GM04503 (cell line): ENCODE measurements around the gene AIDA.
"Not testable (repeated sequence)": the region's sequence is repeated elsewhere in the genome, so short reads cannot be mapped to it uniquely, and the experiment has no call there.

Source experiments
- DNase-seq: peaks from one replicate; pipeline ENCODE4 v3.0.0-alpha.2; 2012; ENCODE audit warnings: low read depth

AIDA gene

DNA sequence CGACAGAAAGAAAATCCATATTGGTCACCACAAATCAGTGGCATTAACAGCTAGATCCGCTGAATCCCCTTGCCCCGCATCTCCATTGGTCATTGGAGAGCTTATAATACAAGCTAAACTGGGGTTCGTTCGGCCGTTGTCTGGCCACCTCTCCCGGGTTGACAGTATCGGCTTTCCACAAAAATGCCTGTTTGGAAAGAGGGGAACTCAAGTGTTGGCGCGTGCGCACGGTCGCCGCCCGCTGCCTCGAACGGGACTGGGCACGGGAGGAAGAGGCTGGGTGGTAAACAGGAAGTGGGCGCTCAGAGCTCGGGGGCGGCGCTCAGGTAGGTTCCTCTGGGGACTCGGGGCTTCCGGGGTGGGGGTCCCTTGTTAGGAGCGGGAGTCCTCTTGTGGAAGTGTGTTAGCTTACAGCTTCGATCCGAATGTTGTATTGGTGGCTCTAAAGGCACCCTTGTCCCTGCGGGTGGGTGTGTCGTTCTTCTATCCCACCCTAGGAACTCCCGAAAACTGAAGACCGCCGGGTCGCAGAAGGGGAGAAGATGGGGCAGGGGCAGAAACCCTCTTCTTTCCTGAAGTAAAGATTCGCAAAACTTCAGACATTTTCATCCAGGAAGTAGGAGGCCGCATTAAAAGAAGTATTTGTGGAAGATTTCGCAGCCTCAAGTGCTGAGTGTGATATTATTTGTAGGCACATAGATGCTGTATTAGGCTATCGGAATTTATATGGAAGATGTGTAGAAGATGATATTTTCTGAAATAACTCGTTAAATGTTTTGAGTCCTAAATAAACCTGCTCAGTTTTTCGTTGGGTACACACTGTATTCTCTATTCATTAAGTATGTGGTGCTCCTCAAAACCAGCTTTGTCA is 1.0 kb upstream of the AIDA start:
- DNase-seq, result peak; percentile 87

GRCh38 chr1:222711319-222712252 is 705 bp downstream of the AIDA start:
- no peak for DNase-seq

DNA sequence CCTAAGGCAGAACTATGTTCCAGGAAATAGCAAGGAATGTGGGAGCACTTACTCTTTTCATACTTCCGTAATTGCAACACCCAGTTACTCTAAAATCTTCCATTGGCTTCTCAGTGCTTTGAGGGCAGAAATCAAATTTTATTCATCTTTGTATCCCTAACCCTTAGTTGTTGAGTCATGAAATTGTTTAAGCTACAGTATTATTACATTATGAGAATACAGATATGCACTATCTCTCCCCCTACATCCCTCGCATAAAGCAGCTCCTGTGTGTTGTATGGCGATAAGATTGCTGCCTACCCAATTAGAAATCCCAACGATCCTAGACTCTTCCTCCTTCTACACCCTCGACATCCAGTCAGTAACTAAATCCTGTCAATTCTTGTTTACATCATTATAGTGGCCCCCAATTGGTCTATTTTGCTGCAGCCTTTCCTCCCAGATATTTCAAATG is 2.6 kb downstream of the AIDA start:
- DNase-seq, result no peak

GRCh38 chr1:222706815-222707214 is 5.5 kb downstream of the AIDA start:
- DNase-seq, result no peak

DNA sequence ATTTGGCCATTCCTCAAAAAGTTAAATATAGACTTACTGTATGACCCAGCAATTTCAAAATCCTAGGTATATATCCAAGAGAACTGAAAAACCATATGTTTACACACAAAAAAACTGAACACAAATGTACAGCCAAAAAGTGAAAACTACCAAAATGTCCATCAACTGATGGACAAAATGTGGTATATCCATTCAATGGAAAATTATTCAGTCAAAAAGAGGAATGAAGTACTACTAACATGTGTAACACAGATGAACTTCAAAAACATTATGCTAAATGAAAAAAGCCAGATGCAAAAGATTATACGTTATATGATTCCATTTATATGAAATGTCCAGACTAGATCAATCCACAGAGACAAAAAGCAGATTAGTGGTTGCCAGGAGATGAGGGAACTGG is 8.0 kb downstream of the AIDA start:
- DNase-seq, result no peak

DNA sequence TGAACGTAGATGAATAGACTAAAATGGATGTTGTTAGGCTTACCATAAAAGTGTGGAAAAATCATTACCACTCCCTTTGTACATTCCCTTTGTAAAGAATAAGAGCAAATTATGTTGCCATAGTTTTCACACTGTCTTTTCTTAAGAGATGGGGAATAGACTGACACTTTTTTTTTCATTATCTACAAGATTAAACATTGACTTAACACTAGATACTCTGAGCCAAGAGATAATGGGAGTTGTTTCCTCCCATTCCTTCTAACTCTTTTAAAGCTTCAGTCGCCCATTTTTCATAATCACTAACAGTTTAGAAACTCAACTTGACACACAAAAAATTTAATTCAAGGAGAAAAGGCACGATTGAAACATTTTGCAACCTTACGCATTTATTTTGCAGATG is 10.1 kb downstream of the AIDA start:
- no peak for DNase-seq

DNA sequence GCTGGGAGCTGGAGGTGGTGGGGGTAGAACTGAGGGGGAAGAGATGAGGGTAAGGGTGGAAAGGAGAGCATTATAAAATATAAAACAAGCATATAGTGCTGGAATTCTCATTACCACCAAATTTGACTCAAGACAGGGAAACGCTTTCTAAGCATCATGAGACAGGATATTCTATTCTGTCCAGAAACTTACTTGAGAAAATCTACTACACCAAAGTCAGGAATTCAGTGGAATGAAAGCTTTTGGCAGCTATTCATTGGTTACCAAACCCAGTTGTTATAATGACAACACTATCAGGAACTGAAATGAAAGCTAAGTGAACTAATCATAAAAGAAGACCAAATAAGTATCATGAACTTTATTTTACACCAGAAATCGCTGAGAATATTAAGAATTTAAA is 14.5 kb downstream of the AIDA start:
- peak; percentile 48 for DNase-seq

DNA sequence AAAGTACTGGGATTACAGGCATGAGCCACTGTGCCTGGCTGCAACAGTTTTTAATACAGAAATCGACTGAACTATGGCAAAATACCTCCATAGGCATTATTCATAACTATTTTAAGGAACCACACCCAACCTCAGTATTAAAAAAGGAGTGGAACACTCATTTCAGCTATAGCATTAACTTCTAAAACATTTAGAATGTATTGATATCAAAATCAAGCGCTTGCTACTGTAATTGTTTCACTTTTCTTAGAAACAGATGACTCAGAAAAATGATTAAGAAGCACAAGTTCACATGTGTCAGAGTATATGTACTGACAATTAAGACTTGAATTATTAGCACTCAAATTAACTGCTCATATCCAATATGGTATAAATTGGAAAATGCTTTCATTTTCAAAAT is 15.1 kb downstream of the AIDA start:
- DNase-seq, result no peak

DNA sequence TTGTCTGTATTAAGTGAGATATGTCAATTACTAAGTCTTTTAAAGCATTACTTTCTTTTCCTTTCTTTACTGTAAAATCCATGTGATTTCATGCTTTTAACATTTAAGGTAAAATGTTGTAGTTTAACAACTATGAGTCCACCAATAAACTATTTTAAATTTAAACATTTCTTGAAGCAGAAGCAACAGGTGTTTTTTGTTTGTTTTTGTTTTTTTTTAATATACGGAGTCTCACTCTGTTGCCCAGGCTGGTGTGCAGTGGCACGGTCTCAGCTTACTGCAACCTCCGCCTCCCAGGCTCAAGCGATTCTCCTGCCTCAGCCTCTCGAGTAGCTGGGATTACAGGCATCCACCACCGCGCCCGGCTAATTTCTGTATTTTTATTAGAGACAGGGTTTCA is 15.6 kb downstream of the AIDA start:
- no peak for DNase-seq

- DNase-seq, result no peak
These were observed 17.4 kb downstream of the AIDA start for GRCh38 chr1:222694927-222695326.

GRCh38 chr1:222691016-222691415 is 21.3 kb downstream of the AIDA start:
- DNase-seq, result no peak

DNA sequence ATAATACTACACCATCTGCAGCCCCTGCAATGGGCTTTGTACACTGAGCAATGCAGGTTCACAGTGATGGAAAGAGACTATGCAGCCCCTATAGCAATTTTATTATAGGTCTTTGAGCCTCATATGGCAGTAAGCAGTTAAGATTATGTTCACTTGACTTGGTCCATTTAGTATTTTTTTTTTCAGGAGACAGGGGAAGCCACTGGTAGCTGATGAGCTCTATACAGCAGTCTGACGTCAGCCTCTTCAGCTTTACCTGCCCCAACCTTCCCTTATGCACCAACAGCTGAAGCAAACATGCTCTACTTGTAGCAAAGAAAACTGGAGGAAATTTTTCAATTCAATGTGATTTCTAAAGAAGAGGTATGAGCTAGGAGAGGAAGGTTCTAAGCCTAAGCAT is 32.2 kb downstream of the AIDA start:
- DNase-seq, result no peak

DNA sequence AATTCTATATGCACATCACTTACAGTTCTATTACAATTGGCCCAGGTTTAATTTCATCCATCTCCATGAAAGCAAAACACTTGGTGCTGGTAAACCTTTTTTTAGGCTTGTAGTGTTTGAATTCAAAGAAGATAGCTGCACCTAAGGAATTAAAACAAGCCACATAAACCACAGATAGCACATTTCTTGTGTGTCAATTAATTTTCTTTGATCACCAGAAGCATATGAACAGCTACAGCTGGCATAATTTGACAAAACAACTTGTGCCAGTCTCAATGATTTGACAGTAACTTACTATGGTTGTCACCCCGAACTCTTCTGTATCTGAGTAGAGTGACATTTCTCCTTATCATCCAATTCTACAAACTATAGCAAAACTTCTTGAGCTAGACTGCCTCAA is 42.2 kb downstream of the AIDA start:
- DNase-seq, result no peak

- DNase-seq, result not testable (repeated sequence)
These were observed 43.2 kb downstream of the AIDA start for GRCh38 chr1:222669107-222669506.

DNA sequence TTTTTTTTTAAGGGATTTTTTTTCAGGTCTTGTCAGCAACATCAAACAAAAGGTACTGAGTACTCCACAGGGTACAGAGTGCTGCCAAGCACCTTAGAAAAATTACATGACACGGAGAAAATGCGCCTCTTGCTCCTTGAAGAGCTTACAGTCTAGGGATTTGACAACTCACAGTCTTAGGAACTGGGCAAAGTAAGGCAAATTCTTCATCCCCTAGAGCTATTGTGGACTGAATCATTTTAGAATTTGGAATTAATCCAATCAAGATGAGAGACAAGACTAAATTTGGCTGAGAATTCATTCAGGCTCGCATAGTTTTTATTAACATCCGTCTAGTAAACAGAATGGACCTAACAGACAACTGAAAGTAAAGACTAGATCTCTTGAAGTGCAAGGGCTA is 44.1 kb downstream of the AIDA start:
- DNase-seq, result not testable (repeated sequence)

GRCh38 chr1:222665964-222666363 is 46.3 kb downstream of the AIDA start:
- no peak for DNase-seq

- no peak for DNase-seq
These were observed 48.8 kb downstream of the AIDA start for GRCh38 chr1:222663431-222663934.

GRCh38 chr1:222657899-222658298 is 54.4 kb downstream of the AIDA start:
- no peak for DNase-seq

DNA sequence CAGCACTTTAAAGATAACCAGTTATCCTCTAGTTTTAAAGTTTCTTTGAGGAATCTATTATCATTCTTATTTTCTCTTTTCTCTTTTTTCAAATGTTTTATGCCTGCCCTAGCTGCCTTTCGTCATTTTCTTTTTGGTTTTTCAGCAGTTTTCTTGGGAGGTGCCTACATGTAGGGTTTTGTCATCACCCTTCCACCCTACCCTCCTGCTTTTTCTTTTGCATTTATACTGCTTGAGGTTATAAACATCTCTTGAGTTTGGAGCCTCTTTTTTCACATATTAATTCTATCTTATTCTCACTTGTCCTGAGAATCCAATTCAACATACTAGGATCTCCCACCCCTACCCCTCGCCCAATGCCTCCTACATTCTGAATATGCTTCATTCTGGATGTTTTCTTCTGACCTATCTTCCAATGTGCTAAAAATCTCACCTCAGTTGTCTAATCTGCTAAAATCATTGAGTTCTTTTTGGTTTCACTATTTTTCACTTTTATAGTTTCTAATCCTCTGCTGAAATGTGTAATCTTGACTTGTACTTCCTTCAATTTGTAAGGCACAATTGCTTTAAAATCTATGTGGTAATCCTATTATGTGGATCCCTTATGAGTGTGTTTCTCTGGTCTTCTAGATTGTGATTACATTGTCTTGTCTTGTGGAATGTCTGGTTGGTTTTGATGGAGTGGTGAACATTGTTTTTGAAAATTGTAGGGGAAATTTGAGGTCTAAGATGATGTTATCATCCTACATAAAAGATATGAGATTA is 55.7 kb downstream of the AIDA start:
- DNase-seq, result no peak

- no peak for DNase-seq
These were observed 57.4 kb downstream of the AIDA start for GRCh38 chr1:222654849-222655248.

DNA sequence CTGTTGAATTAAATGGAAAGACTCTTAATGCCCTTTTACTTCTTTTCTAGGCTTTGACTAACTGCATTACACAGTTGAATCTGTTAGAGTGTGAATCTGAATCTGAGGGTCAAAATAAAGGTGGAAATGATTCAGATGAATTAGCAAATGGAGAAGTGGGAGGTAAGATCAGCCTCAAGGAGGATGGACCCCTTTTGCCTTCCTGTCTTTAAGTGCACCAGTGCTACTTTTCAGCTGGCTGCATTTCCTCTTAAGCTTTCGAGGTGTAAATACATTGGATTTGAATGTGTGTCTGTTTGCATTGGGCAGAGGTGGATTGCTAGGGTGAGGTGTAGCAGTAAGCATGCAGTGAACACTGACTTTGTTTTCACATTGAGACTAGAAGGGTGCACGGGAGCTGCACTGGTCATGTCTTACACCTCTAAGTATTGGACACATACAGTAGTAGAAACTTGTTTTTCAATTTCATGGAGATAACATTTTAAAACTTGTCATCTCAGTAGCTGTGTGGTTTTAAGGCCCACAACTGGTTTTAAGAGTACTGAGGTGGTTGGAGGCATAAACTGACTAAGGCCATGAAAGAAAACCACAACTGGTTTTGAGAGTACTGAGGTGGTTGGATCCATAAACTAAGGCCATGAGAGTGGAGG is 59.0 kb downstream of the AIDA start:
- DNase-seq, result no peak
